GM21381 (cell line): ENCODE measurements around the gene NAV2.

Experiments
- ATAC-seq: cut with Tn5 transposase; IDR thresholded peaks from one replicate; pipeline ENCODE4 v1.9.1; 2021; ENCODE audit warnings: mild to moderate bottlenecking, moderate library complexity; ENCODE audit not compliant: unreplicated experiment

NAV2 gene

DNA sequence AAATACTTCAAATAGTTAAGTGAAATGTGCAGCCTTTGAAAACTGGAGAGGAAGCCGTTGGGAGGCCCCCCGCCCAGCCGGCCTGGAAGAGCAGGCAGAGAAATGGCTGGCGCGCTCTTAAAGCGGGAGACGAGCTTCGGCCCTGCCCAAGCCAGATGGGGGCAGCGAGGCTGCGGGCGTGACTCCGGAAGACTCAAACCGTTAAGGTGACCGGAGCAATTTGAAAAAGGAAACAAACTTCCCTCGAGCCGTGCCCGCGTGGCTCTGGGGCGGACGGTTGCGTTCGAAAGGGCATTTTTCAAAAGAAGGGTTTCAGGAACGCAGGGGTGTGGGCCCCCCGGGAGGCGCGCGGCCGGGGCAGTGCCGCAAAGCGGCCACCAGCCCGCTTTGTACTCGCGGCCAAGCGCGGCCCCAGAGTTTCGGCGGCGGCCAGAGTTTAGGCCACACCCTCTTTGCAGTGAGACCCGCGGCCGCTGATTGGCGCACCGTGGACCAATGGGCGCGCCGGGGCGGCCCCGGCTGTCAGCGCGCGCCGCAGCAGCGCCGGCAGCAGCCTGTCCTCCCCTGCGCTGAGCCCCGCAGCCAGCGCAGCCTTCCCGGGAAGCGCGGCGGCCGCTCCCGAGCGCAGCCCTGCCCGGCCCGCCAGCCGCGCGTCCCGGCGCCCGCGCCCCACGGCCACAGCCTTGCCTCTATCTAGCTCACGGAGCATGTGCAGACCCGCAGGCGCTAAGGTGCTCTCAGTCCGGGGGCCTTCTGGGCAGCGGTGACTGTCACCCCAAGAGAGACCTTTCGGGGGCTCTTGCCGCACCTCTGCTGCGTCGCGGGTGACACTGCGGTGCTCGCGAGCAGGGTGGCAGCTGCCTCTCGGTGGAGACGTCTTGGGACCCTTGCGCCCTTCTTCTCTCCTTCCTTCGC is at the start of gene NAV2:
TSS of gene NAV2 (plus strand) at position 557 of the 915 bp plus-strand sequence. CDS start 859 bp downstream, outside the sequence.
- peak; percentile 99 for ATAC-seq

DNA sequence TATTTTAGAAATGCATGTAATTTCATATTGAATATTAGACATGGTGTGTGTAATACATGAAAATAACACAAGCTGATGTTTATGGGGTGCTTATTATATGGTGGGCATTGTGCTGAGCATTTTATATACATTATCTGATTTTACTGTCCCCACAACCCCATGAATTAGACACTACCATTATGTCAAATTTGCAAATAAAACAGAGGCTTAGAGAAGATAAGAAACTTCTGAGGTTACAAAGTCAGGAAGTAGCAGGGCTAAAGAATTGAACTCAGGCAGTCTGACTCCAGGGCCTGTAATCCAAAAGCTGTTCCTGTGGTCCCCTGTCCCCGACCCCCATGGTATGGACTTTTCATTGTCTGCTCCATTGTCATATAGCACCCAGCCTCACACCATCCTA is 49.4 kb upstream of the NAV2 start:
- ATAC-seq = no peak

GRCh38 chr11:19664886-19665548 is 47.6 kb upstream of the NAV2 start:
- ATAC-seq = no peak

- ATAC-seq = no peak
Observed at GRCh38 chr11:19666951-19667350, 45.7 kb upstream of the NAV2 start.

- ATAC-seq = no peak
Observed at GRCh38 chr11:19669511-19669910, 43.1 kb upstream of the NAV2 start.

DNA sequence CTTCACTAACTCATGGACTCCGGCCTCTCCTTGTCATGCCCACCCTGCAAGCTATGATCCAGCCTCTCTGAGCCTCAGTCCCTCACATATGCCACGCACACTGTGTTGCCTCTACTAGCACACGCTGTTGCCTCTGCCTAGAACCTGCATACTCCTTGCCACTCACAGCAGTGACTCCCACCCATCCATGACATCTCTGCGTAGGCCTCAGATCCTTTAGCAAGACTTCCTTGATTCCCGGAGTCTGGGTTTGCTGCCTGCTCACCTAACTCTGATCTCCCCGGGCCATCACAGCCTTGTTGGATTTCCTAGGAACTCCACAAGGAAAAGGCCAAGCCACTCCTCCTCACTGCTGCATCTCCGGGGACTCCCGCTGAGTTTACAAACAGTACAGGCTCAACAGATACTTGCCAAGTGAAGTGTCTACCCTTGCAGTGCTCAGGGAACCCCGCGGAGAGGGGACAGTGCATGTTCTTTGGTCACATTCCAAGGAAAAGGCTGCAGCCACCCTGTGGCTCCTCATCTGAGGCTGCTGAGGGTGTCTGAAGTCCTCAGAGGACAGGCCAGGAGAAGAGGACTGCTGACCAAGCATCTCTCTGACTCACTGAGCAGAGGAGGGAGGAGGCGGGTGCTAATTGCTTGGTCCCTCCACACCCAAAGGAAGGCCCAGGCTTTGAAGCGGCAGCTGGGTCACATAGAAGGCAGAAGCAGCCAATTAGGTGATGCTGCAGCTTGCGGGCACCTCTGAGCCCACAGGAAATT is 42.4 kb upstream of the NAV2 start:
- ATAC-seq = no peak

DNA sequence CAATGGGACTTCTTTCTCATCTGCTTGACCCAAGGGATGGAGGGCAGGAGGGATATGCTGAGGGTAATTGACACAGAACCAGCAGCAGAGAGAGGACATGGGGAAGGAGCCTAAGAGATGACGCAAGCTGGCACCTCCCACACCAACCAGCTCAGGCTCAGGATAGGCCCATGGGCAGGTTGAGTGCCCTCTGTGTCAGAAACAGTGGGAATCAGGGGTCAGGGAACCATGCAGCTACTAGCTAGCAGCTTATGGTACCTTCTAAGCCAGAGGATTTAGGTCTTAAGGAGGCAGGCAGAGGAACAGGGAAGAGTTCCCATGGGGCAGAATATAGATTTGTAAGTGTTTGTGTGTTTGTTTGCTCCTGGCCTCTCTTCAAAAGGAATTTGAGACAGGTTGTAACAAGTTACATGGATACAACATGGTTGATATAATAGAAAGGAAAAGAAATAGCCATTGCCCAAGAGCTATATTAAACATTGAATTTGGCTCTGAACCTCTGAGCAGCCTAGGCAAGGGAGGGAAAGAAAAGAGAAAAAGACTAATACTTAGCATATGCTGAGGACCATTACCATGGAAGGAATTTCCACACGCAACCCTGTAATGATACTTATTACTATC is 39.9 kb upstream of the NAV2 start:
- ATAC-seq = no peak

DNA sequence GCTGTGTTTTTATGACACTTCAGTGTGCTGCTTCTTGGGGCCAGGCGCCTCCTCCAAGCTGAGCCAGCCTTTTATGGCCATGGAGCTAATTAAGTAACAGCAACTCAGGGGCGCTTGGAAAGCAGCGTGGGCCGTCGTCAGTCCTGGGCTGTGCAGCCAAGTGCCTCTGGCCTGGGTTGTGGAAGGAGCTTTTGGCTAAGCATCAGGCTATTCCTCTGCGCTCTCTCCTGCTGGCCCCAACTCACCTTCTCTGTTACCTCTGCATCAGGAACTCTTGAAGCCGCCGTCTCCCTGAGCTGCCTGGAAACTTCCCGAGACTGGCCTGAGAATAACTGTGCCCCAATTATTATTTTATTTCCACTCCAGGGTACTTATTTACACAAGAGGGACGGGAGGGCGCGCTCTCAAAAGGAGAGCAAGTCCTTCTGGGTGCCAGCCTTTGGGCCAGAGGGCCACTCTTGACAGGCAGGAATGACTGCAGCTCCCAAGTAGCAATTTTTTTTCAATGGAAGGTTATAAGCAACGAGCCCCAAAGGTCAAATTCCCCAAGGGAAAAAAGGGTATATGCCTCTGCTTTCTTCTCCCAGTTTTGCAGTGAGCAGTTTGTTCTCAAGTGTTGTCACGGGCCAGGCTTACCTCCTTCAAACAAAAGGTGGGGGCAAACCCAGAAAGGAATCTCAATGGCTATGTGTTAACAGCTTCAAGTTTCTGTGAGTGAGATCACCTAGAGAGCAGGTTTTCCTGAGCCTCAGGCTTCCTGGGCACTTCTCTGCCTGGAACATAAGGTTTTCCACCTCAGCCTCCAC is 38.5 kb upstream of the NAV2 start:
- no peak for ATAC-seq

DNA sequence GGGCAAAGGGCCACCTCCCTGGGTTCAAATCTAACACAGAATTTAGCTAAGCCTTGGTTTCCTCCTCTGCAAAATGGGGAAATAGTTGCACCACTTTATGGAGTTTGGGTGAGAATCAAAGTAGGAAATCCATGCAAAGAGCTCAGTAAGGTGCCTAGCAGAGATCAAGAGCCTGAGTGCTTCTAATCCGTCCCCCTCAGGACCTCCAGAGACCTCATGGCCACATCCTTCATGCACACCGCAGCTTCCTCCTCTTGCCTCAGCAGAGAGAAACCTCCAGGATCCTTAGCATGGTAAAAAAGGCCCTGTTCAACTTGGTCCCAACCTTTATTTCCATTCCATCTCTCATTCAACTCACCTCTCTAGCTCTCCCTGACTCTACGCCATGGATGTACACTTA is 37.8 kb upstream of the NAV2 start:
- no peak for ATAC-seq

DNA sequence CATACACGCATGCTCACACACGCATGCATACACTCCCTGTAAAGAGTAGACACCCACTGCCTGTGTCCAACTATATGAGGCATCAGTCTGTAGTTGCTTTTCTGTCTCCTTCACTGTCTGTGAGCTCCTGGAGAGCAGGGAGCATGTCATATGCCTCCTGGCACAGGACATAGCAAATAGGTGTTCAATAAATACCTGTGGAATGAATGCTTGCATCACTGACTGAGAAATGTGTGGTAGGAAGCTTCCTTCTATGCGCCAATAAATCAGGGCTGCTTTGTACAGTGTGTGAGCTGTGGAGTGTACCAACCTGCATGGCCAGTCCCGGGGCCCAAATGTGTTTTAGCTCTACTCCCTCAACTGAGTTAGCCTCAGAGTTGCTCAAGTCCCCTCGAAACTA is 37.2 kb upstream of the NAV2 start:
- no peak for ATAC-seq

- ATAC-seq = no peak
Observed at GRCh38 chr11:19676475-19677380, 35.9 kb upstream of the NAV2 start.

- ATAC-seq = no peak
Observed at GRCh38 chr11:19677381-19678080, 35.1 kb upstream of the NAV2 start.

DNA sequence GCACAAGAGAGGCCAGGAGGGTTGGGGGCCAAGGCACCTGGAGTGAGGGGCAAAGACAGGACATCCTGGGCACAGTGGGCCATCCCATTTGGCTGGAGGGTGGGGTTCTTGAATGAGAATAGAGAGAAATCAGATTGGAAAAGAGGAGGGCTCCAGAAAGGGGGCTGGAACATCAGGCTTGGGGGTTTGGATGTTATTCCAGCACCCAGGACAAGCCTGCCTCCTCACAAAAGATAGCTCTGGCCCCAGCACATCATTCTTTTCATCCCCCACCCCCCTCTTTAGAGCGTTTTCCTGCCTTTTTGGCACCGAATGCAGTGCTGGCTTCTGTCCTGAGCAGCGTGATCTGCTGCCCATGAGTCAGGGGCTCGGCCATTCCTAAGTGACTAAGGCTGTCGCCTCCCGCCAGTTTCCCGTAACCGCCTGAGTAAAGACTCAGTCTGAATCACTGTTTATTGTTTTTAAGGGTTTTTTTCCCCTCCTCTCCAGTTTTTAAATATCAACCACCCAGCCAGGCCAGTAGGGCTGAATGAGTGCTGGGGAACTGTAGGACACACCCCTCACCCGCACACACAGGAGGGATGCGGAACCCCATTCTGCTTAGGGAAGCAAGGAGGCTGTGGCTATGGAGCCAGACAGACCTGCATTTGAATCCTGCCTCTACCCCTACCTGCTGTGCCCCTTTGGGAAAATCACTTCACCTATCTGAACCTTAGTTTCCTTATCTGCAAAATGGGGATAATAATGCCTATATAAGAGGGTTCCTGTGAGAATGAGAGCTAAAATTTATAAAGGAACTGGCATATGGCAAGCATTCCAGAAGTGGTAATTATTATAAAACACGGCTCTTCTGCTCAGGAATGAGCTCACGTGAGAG is 32.4 kb upstream of the NAV2 start:
- ATAC-seq = no peak

- no peak for ATAC-seq
Observed at GRCh38 chr11:19680829-19681368, 31.7 kb upstream of the NAV2 start.

DNA sequence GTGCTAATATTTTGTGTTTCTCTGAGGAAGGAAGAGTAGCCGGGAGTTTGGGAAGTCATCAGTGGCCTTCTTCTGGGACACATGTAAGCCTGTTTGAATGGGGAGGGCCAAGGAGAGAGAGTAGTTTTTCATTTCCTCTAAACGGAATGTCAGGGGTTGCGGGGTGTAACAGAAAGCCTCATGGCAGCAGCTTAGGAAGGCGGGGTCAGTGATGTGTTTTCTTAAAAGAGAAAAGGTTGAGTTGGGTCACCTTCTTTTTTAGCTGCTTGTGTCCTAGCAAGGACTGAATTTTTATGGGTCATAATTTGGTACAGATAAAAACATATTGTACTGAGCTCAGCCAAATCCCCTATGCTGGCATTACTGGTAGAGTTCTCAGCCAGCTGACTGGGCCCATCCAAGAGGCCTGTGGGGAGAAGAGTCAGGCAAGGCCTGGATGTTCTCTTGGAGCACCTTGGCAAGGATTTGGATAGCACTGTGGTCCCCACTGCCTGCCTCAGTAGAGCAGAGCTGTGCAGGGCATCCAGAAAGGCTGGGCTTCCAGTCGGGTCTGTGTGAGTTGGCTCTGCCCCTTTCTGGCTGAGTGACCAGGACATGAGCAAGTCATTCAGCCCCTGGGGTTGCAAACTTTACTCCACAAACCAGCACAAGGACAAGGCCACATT is 29.4 kb upstream of the NAV2 start:
- no peak for ATAC-seq

DNA sequence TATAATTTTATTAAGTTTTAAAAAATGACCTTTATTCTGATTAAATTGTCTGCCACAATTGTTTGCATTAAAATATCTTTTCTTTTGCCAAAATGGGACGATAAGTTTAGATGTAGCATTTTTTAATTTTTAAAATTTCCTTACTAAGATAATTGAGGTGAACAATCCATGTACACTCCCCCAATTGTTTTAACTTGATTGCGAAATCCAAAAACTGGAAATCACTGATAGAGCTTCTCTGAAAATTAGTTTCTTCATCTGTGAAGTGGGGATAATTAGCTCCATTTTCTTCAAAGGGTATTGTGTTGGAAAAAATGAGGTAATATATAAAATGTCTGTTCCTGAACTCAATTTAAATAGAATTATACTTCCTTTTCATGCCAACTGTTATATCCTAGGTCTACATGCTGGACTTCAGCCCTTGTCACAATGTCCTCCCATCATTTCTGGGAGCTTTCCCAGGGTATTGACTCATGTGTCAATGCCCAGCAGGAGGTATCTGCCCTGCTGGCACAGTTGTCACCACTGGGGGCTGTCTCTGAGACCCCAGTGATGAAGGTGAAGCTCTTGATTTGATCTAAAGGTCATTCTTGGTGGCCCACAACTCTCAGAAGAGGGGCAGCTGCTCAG is 28.7 kb upstream of the NAV2 start:
- no peak for ATAC-seq
